Activated B cell treated with CpG ODN at 0.5 μM for 24 hours (primary cell): ENCODE measurements around the gene PELI2. TPM values are rescaled to one million over a fixed set of nuclear protein-coding genes. Genes with fewer than 3 reads are reported as not detected.

Source experiments
- ATAC-seq: fragments of 200-7000 bp; cut with Tn5 transposase; one replicate; pipeline ENCODE4 v1.10.0; 2021; ENCODE audit warnings: low read depth, mild to moderate bottlenecking, moderate library complexity
- CTCF ChIA-PET: fragments of 350-600 bp; sonication (Branson Sonifier 250); formaldehyde crosslinking; loops from one replicate; lab custom pipeline; 2021; ENCODE audit warnings: antibody characterized with exemption; lab: Charles Lee
- POLR2A ChIA-PET: fragments of 350-600 bp; sonication (Branson Sonifier 250); formaldehyde crosslinking; loops from one replicate; lab custom pipeline; 2021; ENCODE audit warnings: antibody characterized with exemption; lab: Charles Lee
- DNase-seq: peaks from one replicate; pipeline ENCODE4 v3.0.0; 2022
- H3K27ac Mint-ChIP-seq: one replicate; pipeline ENCODE4 v1.8.0; 2020; ENCODE audit warnings: mixed read lengths
- H3K27me3 Mint-ChIP-seq: one replicate; pipeline ENCODE4 v1.8.0; 2021; ENCODE audit warnings: mixed read lengths
- H3K36me3 Mint-ChIP-seq: one replicate; pipeline ENCODE4 v1.8.0; 2021; ENCODE audit warnings: low read depth, mixed read lengths
- H3K4me1 Mint-ChIP-seq: one replicate; pipeline ENCODE4 v1.8.0; 2021; ENCODE audit warnings: mixed read lengths
- H3K4me3 Mint-ChIP-seq: one replicate; pipeline ENCODE4 v1.8.0; 2020; ENCODE audit warnings: mild to moderate bottlenecking, mixed read lengths
- H3K9me3 Mint-ChIP-seq: one replicate; pipeline ENCODE4 v1.8.0; 2020; ENCODE audit warnings: mixed read lengths
- CTCF ChIP-seq: fragments of 200-600 bp; IDR thresholded peaks from one replicate; pipeline ENCODE4 v1.8.0; 2022; ENCODE audit warnings: antibody characterized with exemption, mild to moderate bottlenecking
- intact Hi-C: fragments of 100-400 bp; cut with micrococcal nuclease; formaldehyde crosslinking; loops from one replicate; pipeline ENCODE4 v1.15.1; 2024
- total RNA-seq: library from RNA; stranded (reverse); gene quantifications from 2 replicates; pipeline ENCODE4 v1.2.3, GENCODE V29; 2022

PELI2 gene
- total RNA-seq, 1 donor from 2014 or later = 6.1 TPM

GRCh38 chr14:56271970-56272369 is 153.8 kb downstream of the PELI2 start:
- DNase-seq (no peak), ATAC-seq (no peak)
- POLR2A ChIA-PET = no interaction called here
- no peak overlapping the region for H3K27ac Mint-ChIP-seq
- no peaks in the 10 kb centered on the region for H3K27me3 Mint-ChIP-seq
- H3K9me3 Mint-ChIP-seq = no peaks in the 10 kb centered on the region
- no peak for TF ChIP-seq CTCF
- H3K4me3 Mint-ChIP-seq = no peak overlapping the region
- intact Hi-C loops = no loop called here
- no peaks in the 10 kb centered on the region for H3K36me3 Mint-ChIP-seq
- CTCF ChIA-PET = no interaction called here
- no peaks in the 10 kb centered on the region for H3K4me1 Mint-ChIP-seq

GRCh38 chr14:56273155-56273554 is 154.9 kb downstream of the PELI2 start:
- no peaks in the 10 kb centered on the region for H3K4me1 Mint-ChIP-seq

GRCh38 chr14:56273951-56274350 is 155.7 kb downstream of the PELI2 start:
- DNase-seq (no peak), ATAC-seq (no peak)
- no peak overlapping the region for H3K4me3 Mint-ChIP-seq
- no peak overlapping the region for H3K27ac Mint-ChIP-seq
- no peaks in the 10 kb centered on the region for H3K27me3 Mint-ChIP-seq
- ChIA-PET POLR2A (no interaction called here), CTCF (no interaction called here)
- intact Hi-C loops = no loop called here
- no peaks in the 10 kb centered on the region for H3K36me3 Mint-ChIP-seq
- H3K9me3 Mint-ChIP-seq = no peaks in the 10 kb centered on the region
- H3K4me1 Mint-ChIP-seq = no peaks in the 10 kb centered on the region
- TF ChIP-seq CTCF = no peak

More at GRCh38 chr14:56273155-56273554, 154.9 kb downstream of the PELI2 start:
- Mint-ChIP-seq H3K27ac (no peak overlapping the region), H3K36me3 (no peaks in the 10 kb centered on the region), H3K4me3 (no peak overlapping the region), H3K9me3 (no peaks in the 10 kb centered on the region), H3K27me3 (no peaks in the 10 kb centered on the region)
- POLR2A ChIA-PET = no interaction called here
- intact Hi-C loops = no loop called here
- DNase-seq = no peak
- ATAC-seq = no peak
- no peak for TF ChIP-seq CTCF
- CTCF ChIA-PET = no interaction called here

GRCh38 chr14:56274556-56274955 is 156.3 kb downstream of the PELI2 start:
- intact Hi-C loops = no loop called here
- CTCF ChIA-PET = no interaction called here

GRCh38 chr14:56276108-56276507 is 157.9 kb downstream of the PELI2 start:
- Mint-ChIP-seq H3K4me1 (no peaks in the 10 kb centered on the region), H3K27ac (no peak overlapping the region), H3K9me3 (no peaks in the 10 kb centered on the region), H3K4me3 (no peak overlapping the region), H3K36me3 (no peaks in the 10 kb centered on the region), H3K27me3 (no peaks in the 10 kb centered on the region)
- intact Hi-C loops = no loop called here
- ChIA-PET POLR2A (no interaction called here), CTCF (no interaction called here)
- DNase-seq = no peak
- TF ChIP-seq CTCF = no peak
- no peak for ATAC-seq

More at GRCh38 chr14:56274556-56274955, 156.3 kb downstream of the PELI2 start:
- Mint-ChIP-seq H3K4me3 (no peak overlapping the region), H3K4me1 (no peaks in the 10 kb centered on the region), H3K27me3 (no peaks in the 10 kb centered on the region), H3K27ac (no peak overlapping the region), H3K9me3 (no peaks in the 10 kb centered on the region), H3K36me3 (no peaks in the 10 kb centered on the region)
- DNase-seq = no peak
- ATAC-seq = no peak
- POLR2A ChIA-PET = no interaction called here
- no peak for TF ChIP-seq CTCF
